ENCODE measurements around the gene VAV1.

GRCh38 chr19:6793973-6794372, 21.5 kb downstream of the VAV1 start:
- TF ChIP-seq, protein P1, sequence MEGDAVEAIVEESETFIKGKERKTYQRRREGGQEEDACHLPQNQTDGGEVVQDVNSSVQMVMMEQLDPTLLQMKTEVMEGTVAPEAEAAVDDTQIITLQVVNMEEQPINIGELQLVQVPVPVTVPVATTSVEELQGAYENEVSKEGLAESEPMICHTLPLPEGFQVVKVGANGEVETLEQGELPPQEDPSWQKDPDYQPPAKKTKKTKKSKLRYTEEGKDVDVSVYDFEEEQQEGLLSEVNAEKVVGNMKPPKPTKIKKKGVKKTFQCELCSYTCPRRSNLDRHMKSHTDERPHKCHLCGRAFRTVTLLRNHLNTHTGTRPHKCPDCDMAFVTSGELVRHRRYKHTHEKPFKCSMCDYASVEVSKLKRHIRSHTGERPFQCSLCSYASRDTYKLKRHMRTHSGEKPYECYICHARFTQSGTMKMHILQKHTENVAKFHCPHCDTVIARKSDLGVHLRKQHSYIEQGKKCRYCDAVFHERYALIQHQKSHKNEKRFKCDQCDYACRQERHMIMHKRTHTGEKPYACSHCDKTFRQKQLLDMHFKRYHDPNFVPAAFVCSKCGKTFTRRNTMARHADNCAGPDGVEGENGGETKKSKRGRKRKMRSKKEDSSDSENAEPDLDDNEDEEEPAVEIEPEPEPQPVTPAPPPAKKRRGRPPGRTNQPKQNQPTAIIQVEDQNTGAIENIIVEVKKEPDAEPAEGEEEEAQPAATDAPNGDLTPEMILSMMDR (IDR thresholded peaks at IDR 0.05) = no peak
- TF ChIP-seq CREB1 (CRISPR knock-in tag; IDR thresholded peaks at IDR 0.05) (no peak), JAZF1 (CRISPR knock-in tag; IDR thresholded peaks at IDR 0.05) (no peak), KAT7 (CRISPR knock-in tag; IDR thresholded peaks at IDR 0.05; ENCODE audit: borderline replicate concordance) (no peak), CDX4 (CRISPR knock-in tag; IDR thresholded peaks at IDR 0.05; ENCODE audit: borderline replicate concordance) (no peak), ZNF416 (CRISPR knock-in tag; IDR thresholded peaks at IDR 0.05) (no peak), NR3C1 (CRISPR knock-in tag; conservative IDR thresholded peaks at IDR 0.05; ENCODE audit: low read depth) (no peak), EMX1 (CRISPR knock-in tag; IDR thresholded peaks at IDR 0.05) (no peak)
